HCT116 (cell line): ENCODE results near the gene MECP2. TPM values are rescaled to one million over a fixed set of nuclear protein-coding genes. Genes with fewer than 3 reads are reported as not detected.

Experiments used
- ATAC-seq: fragments of 200-7000 bp; cut with Tn5 transposase; 2 replicates; pipeline ENCODE4 v1.9.1; 2020; ENCODE audit warnings: mild to moderate bottlenecking, moderate library complexity
- BruUV-seq: library from RNA; stranded (reverse); fragments of 400-500 nt; replicated peaks from 2 replicates; lab custom pipeline; 2021; lab: Mats Ljungman, UMichigan
- CTCF ChIA-PET: fragments of 300-600 bp; sonication (Branson Sonifier 250); formaldehyde crosslinking; loops from one replicate; lab custom pipeline; 2021; ENCODE audit warnings: antibody characterized with exemption; lab: Charles Lee
- POLR2A ChIA-PET: fragments of 300-600, 350-600 bp; sonication (Branson Sonifier 250); formaldehyde crosslinking; loops from one replicate; lab custom pipeline; 2021; ENCODE audit warnings: antibody characterized with exemption; lab: Charles Lee
- RAD21 ChIA-PET, 2 experiments: fragments of 300-600 bp; sonication (Branson Sonifier 250); formaldehyde crosslinking; loops; one replicate each; lab custom pipeline; 2023; ENCODE audit warnings: low total read pairs in 2 of 2; ENCODE audit not compliant: uncharacterized antibody in 2 of 2, unreplicated experiment in 2 of 2, low non-redundant PET in 1 of 2; lab: Charles Lee
- DNase-seq: peaks from one replicate; pipeline ENCODE4 v3.0.0-alpha.2; 2010; ENCODE audit warnings: low read depth, low spot score
- H2AFZ ChIP-seq: fragments of 200-600 bp; shearing (Covaris generic), sonication (generic); 2 replicates; pipeline ENCODE4 v1.6.1; 2017; ENCODE audit warnings: low read depth, mixed run types, mixed read lengths, antibody characterized with exemption, low read length; ENCODE audit not compliant: poor library complexity, severe bottlenecking
- H3K27ac ChIP-seq: 2 replicates; pipeline ENCODE4 v1.5.1; 2012; ENCODE audit warnings: low read depth, low read length
- H3K27me3 ChIP-seq: fragments of 200-600 bp; sonication (generic); 2 replicates; pipeline ENCODE4 v1.6.1; 2016; ENCODE audit warnings: mixed run types, low read length, mixed read lengths; ENCODE audit not compliant: insufficient read depth
- H3K36me3 ChIP-seq, 2 experiments: fragments of 200-500 bp in 1 of 2; fragments of 200-600 bp in 1 of 2; sonication (Bioruptor generic) in 1 of 2; sonication (generic) in 1 of 2; 2 replicates each; pipeline versions ENCODE4 v1.5.1 to v1.6.1; 2014 to 2016; ENCODE audit warnings: low read length in 2 of 2, inconsistent platforms in 1 of 2, mixed read lengths in 1 of 2, mixed run types in 1 of 2; ENCODE audit not compliant: insufficient read depth in 2 of 2, control insufficient read depth in 1 of 2
- H3K4me1 ChIP-seq, 2 experiments: fragments of 200-600 bp in 1 of 2; sonication (generic) in 1 of 2; 2 replicates each; pipeline versions ENCODE4 v1.5.1 to v1.6.1; 2012 to 2017; ENCODE audit warnings: low read length in 2 of 2, inconsistent platforms in 1 of 2, mild to moderate bottlenecking in 1 of 2, mixed read lengths in 1 of 2, mixed run types in 1 of 2, moderate library complexity in 1 of 2; ENCODE audit not compliant: insufficient read depth in 2 of 2, control insufficient read depth in 1 of 2
- H3K4me2 ChIP-seq: fragments of 200-600 bp; sonication (generic); 2 replicates; pipeline ENCODE4 v1.6.1; 2017; ENCODE audit warnings: mixed run types, low read length, mixed read lengths
- H3K4me3 ChIP-seq, 2 experiments: fragments of 200-600 bp in 1 of 2; sonication (generic) in 1 of 2; replicated peaks in 1 of 2; 2 replicates each; pipeline ENCODE4 v1.5.1; 2011 to 2016; ENCODE audit warnings: low read length in 2 of 2, control low read depth in 1 of 2, low read depth in 1 of 2, mild to moderate bottlenecking in 1 of 2, mixed read lengths in 1 of 2, mixed run types in 1 of 2
- H3K79me2 ChIP-seq: fragments of 200-600 bp; sonication (generic); 2 replicates; pipeline ENCODE4 v1.6.1; 2017; ENCODE audit warnings: mild to moderate bottlenecking, mixed run types, low read length, moderate library complexity, mixed read lengths; ENCODE audit not compliant: insufficient read depth
- H3K9ac ChIP-seq: fragments of 200-600 bp; sonication (generic); 2 replicates; pipeline ENCODE4 v1.6.1; 2016; ENCODE audit warnings: low read length, mixed read lengths
- H3K9me2 ChIP-seq: fragments of 200-600 bp; sonication (generic), shearing (Covaris generic); 2 replicates; pipeline ENCODE4 v1.6.1; 2017; ENCODE audit warnings: mixed run types, mild to moderate bottlenecking, moderate library complexity; ENCODE audit not compliant: insufficient read depth
- H3K9me3 ChIP-seq, 2 experiments: fragments of 200-500 bp in 1 of 2; fragments of 200-600 bp in 1 of 2; sonication (Bioruptor generic) in 1 of 2; sonication (generic) in 1 of 2; 2 replicates each; pipeline ENCODE4 v1.6.1; 2014 to 2017; ENCODE audit warnings: low read length in 2 of 2, mixed read lengths in 2 of 2, inconsistent platforms in 1 of 2, low read depth in 1 of 2, mild to moderate bottlenecking in 1 of 2, mixed run types in 1 of 2, moderate library complexity in 1 of 2; ENCODE audit not compliant: control insufficient read depth in 1 of 2, insufficient read depth in 1 of 2
- H4K20me1 ChIP-seq: fragments of 200-600 bp; sonication (generic), shearing (Covaris generic); 2 replicates; pipeline ENCODE4 v1.6.1; 2017; ENCODE audit warnings: mixed run types, mild to moderate bottlenecking, moderate library complexity; ENCODE audit not compliant: insufficient read depth
- CBX3 ChIP-seq: IDR thresholded peaks from 2 replicates; pipeline ENCODE4 v1.6.1; 2012; ENCODE audit warnings: low read depth
- CEBPB ChIP-seq: IDR thresholded peaks from 2 replicates; pipeline ENCODE4 v1.6.1; 2012; ENCODE audit warnings: low read depth
- ELF1 ChIP-seq: IDR thresholded peaks from 2 replicates; pipeline ENCODE4 v1.6.1; 2012; ENCODE audit warnings: low read depth, borderline replicate concordance
- EZH2phosphoT487 ChIP-seq: fragments of 200-600 bp; IDR thresholded peaks from 2 replicates; pipeline ENCODE4 v1.6.1; 2018; ENCODE audit warnings: antibody characterized with exemption, borderline replicate concordance
- FOSL1 ChIP-seq: IDR thresholded peaks from 2 replicates; pipeline ENCODE4 v1.6.1; 2012; ENCODE audit warnings: low read depth
- POLR2AphosphoS5 ChIP-seq: IDR thresholded peaks from 2 replicates; pipeline ENCODE4 v1.6.1; 2011; ENCODE audit warnings: mild to moderate bottlenecking, low read depth, low read length, moderate library complexity
- RAD21 ChIP-seq: IDR thresholded peaks from 2 replicates; pipeline ENCODE4 v1.6.1; 2012; ENCODE audit warnings: low read depth, mild to moderate bottlenecking
- SIN3A ChIP-seq: IDR thresholded peaks from 2 replicates; pipeline ENCODE4 v1.6.1; 2012; ENCODE audit warnings: low read depth
- SP1 ChIP-seq: IDR thresholded peaks from 2 replicates; pipeline ENCODE4 v1.6.1; 2012; ENCODE audit warnings: low read depth
- SRF ChIP-seq: IDR thresholded peaks from 2 replicates; pipeline ENCODE4 v1.6.1; 2012; ENCODE audit warnings: low read depth
- TCF7L2 ChIP-seq: IDR thresholded peaks from 2 replicates; pipeline ENCODE4 v1.7.0; 2011; ENCODE audit warnings: borderline replicate concordance, inconsistent platforms; ENCODE audit not compliant: insufficient read depth, insufficient read length; ENCODE audit errors: extremely low read depth
- YY1 ChIP-seq: IDR thresholded peaks from 2 replicates; pipeline ENCODE4 v1.6.1; 2011; ENCODE audit warnings: low read length, low read depth, moderate library complexity, mild to moderate bottlenecking; ENCODE audit not compliant: insufficient replicate concordance; ENCODE audit errors: extremely low read depth
- ZNF274 ChIP-seq: fragments of 200-500 bp; sonication (Bioruptor generic); IDR thresholded peaks from 2 replicates; pipeline ENCODE4 v1.6.1; 2014; ENCODE audit warnings: mild to moderate bottlenecking, low read depth, low read length, inconsistent platforms
- intact Hi-C: fragments of 100-400 bp; cut with micrococcal nuclease; formaldehyde crosslinking; loops from 2 replicates; pipeline ENCODE4 v1.10.0; 2022
- total RNA-seq: library from RNA; stranded (reverse); gene quantifications from one replicate; pipeline ENCODE4 v1.2.1, GENCODE V29; 2021; ENCODE audit not compliant: unreplicated experiment
- TF ChIP-seq, protein P1 (sequence below): IDR thresholded peaks from 2 replicates; pipeline ENCODE4 v1.6.1; 2012
- TF ChIP-seq, protein P2 (sequence below): IDR thresholded peaks from 2 replicates; pipeline ENCODE4 v1.6.1; 2011; ENCODE audit warnings: mild to moderate bottlenecking, low read length, moderate library complexity; ENCODE audit not compliant: insufficient replicate concordance; ENCODE audit errors: extremely low read depth
- TF ChIP-seq, protein P3 (sequence below), 3 experiments: fragments of 200-600 bp in 1 of 3; sonication (generic) in 1 of 3; IDR thresholded peaks in 2 of 3; conservative IDR thresholded peaks in 1 of 3; 2 replicates each; pipeline ENCODE4 v1.5.1; 2012 to 2017; ENCODE audit warnings: low read depth in 2 of 3, low read length in 2 of 3, antibody characterized with exemption in 1 of 3, borderline replicate concordance in 1 of 3, control low read depth in 1 of 3, mild to moderate bottlenecking in 1 of 3, mixed read lengths in 1 of 3, mixed run types in 1 of 3, moderate library complexity in 1 of 3; ENCODE audit not compliant: insufficient read depth in 1 of 3

The MECP2 gene
- total RNA-seq, 1 experiment from 2014 or later: 32.4 TPM

DNA sequence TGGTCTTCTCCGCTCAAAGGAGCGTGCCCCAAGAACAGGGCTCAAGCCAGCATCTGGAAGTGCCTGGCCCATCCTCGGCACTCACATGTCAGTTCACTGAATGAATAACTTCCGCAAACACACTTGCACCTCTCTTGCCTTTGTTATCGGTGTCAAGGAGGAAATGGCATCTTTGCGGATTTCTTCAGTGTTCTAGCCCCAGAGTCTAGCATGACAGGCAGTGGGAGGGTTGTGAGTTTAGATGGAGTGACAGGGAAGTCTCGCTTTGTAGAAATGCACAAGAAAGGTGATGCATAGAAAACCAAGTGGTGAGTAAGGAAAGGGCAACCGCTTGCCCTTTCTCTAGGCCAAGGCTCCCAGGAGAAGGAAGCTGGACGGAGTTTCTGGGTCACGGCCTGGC is 17.6 kb upstream of the MECP2 start:
- Histone ChIP-seq H2AFZ (no peak overlapping the region), H3K27me3 (no peaks in the 10 kb centered on the region), H3K27ac (no peak overlapping the region), H3K9me3 (no peaks in the 10 kb centered on the region), H3K9ac (no peak overlapping the region), H3K36me3 (no peaks in the 10 kb centered on the region), H3K4me1 (no peaks in the 10 kb centered on the region), H3K4me3 (no peak overlapping the region), H3K79me2 (no peaks in the 10 kb centered on the region), H3K4me2 (no peak overlapping the region), H4K20me1 (no peaks in the 10 kb centered on the region), H3K9me2 (no peaks in the 10 kb centered on the region)
- POLR2A ChIA-PET: no interaction called here
- CTCF ChIA-PET: no interaction called here
- RAD21 ChIA-PET: no interaction called here
- DNase-seq (no peak), ATAC-seq (no peak)
- TF ChIP-seq POLR2AphosphoS5 (no peak), YY1 (no peak), CBX3 (no peak), SRF (no peak), RAD21 (no peak), ELF1 (no peak), FOSL1 (no peak), SIN3A (no peak), CEBPB (no peak), ZNF274 (no peak), EZH2phosphoT487 (no peak), SP1 (no peak), TCF7L2 (no peak)
- TF ChIP-seq, protein P1, sequence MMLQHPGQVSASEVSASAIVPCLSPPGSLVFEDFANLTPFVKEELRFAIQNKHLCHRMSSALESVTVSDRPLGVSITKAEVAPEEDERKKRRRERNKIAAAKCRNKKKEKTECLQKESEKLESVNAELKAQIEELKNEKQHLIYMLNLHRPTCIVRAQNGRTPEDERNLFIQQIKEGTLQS: no peak
- TF ChIP-seq, protein P2, sequence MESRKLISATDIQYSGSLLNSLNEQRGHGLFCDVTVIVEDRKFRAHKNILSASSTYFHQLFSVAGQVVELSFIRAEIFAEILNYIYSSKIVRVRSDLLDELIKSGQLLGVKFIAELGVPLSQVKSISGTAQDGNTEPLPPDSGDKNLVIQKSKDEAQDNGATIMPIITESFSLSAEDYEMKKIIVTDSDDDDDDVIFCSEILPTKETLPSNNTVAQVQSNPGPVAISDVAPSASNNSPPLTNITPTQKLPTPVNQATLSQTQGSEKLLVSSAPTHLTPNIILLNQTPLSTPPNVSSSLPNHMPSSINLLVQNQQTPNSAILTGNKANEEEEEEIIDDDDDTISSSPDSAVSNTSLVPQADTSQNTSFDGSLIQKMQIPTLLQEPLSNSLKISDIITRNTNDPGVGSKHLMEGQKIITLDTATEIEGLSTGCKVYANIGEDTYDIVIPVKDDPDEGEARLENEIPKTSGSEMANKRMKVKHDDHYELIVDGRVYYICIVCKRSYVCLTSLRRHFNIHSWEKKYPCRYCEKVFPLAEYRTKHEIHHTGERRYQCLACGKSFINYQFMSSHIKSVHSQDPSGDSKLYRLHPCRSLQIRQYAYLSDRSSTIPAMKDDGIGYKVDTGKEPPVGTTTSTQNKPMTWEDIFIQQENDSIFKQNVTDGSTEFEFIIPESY: no peak
- TF ChIP-seq, protein P3, sequence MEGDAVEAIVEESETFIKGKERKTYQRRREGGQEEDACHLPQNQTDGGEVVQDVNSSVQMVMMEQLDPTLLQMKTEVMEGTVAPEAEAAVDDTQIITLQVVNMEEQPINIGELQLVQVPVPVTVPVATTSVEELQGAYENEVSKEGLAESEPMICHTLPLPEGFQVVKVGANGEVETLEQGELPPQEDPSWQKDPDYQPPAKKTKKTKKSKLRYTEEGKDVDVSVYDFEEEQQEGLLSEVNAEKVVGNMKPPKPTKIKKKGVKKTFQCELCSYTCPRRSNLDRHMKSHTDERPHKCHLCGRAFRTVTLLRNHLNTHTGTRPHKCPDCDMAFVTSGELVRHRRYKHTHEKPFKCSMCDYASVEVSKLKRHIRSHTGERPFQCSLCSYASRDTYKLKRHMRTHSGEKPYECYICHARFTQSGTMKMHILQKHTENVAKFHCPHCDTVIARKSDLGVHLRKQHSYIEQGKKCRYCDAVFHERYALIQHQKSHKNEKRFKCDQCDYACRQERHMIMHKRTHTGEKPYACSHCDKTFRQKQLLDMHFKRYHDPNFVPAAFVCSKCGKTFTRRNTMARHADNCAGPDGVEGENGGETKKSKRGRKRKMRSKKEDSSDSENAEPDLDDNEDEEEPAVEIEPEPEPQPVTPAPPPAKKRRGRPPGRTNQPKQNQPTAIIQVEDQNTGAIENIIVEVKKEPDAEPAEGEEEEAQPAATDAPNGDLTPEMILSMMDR (IDR thresholded peaks at IDR 0.05 in 2 of 3, conservative IDR thresholded peaks at IDR 0.05 in 1 of 3; ENCODE audit: borderline replicate concordance in 1 of 3, insufficient read depth in 1 of 3, low read depth in 2 of 3, low read length in 2 of 3): no peak
- BruUV-seq: no TSS peak
- intact Hi-C loops: no loop called here
